C1 segment of cervical spinal cord (tissue), 14 donors: ENCODE data around the gene ELFN1.

Experiments used
- DNase-seq, 14 donors: peaks; one replicate each; lab custom pipeline; 2025; lab: John Stamatoyannopoulos, UW

ELFN1 gene

GRCh38 chr7:1642291-1642731 is 27.8 kb upstream of the ELFN1 start:
- no peak for DNase-seq

- no peak for DNase-seq
Observed at GRCh38 chr7:1643270-1644092, 26.6 kb upstream of the ELFN1 start.

- DNase-seq = no peak
Observed at GRCh38 chr7:1644341-1645070, 25.6 kb upstream of the ELFN1 start.

- no peak for DNase-seq
Observed at GRCh38 chr7:1645071-1645409, 25.0 kb upstream of the ELFN1 start.

- DNase-seq = no peak
Observed at GRCh38 chr7:1645476-1645875, 24.6 kb upstream of the ELFN1 start.

GRCh38 chr7:1646391-1646790 is 23.7 kb upstream of the ELFN1 start:
- DNase-seq = no peak

- peak in 1 of 14 donors; percentile 11 for DNase-seq
Observed at GRCh38 chr7:1646957-1647891, 22.9 kb upstream of the ELFN1 start.

GRCh38 chr7:1647961-1648672 is 22.0 kb upstream of the ELFN1 start:
- peak in 6 of 14 donors; percentile 1 to 58 (median 12) for DNase-seq

GRCh38 chr7:1649751-1650326 is 20.2 kb upstream of the ELFN1 start:
- DNase-seq = no peak

GRCh38 chr7:1650363-1651030 is 19.6 kb upstream of the ELFN1 start:
- DNase-seq = no peak

- no peak for DNase-seq
Observed at GRCh38 chr7:1651031-1651446, 19.0 kb upstream of the ELFN1 start.

GRCh38 chr7:1651891-1652290 is 18.2 kb upstream of the ELFN1 start:
- DNase-seq = no peak

GRCh38 chr7:1653500-1653899 is 16.6 kb upstream of the ELFN1 start:
- no peak for DNase-seq

GRCh38 chr7:1654111-1654510 is 16.0 kb upstream of the ELFN1 start:
- DNase-seq = no peak

GRCh38 chr7:1654738-1655475 is 15.2 kb upstream of the ELFN1 start:
- DNase-seq = no peak

- no peak for DNase-seq
Observed at GRCh38 chr7:1659696-1660095, 10.4 kb upstream of the ELFN1 start.

GRCh38 chr7:1661461-1661860 is 8.6 kb upstream of the ELFN1 start:
- no peak for DNase-seq

- DNase-seq = no peak
Observed at GRCh38 chr7:1662101-1662500, 8.0 kb upstream of the ELFN1 start.

- no peak for DNase-seq
Observed at GRCh38 chr7:1662767-1663166, 7.3 kb upstream of the ELFN1 start.

GRCh38 chr7:1663223-1663622 is 6.9 kb upstream of the ELFN1 start:
- no peak for DNase-seq
